ENCODE results near the gene FOSL2. TPM values are rescaled to one million over a fixed set of nuclear protein-coding genes. Genes with fewer than 3 reads are reported as not detected.

FOSL2 gene
- total RNA-seq, 1 donor from 2014 or later = 185 TPM

GRCh38 chr2:28413152-28413898 is 20.7 kb downstream of the FOSL2 start:
- no peak for DNase-seq (ENCODE audit: low spot score in 2 of 2)
- TF ChIP-seq CTCF (IDR thresholded peaks at IDR 0.05) = peak in 2 of 3 experiments; percentile 10 to 33
- no peaks in the 10 kb centered on the region for H3K9me3 ChIP-seq
- H3K36me3 ChIP-seq = peaks cover 78 to 91% of the 10 kb centered on the region in 2 donors
- peak overlapping the region; percentile 6 to 44 for H3K27ac ChIP-seq
- peaks cover 14 to 35% of the 10 kb centered on the region in 2 donors for H3K4me1 ChIP-seq
- no peaks in the 10 kb centered on the region for H3K27me3 ChIP-seq
- H3K4me3 ChIP-seq = peak overlapping the region in 1 of 2 donors; percentile 9
- intact Hi-C loops (cut with DNase I) = no loop called here

GRCh38 chr2:28413899-28414295 is 21.2 kb downstream of the FOSL2 start:
- no peaks in the 10 kb centered on the region for H3K27me3 ChIP-seq
- H3K9me3 ChIP-seq = no peaks in the 10 kb centered on the region
- intact Hi-C loops (cut with DNase I) = no loop called here
- no peak for TF ChIP-seq CTCF (IDR thresholded peaks at IDR 0.05)
- peaks cover 14 to 31% of the 10 kb centered on the region in 2 donors for H3K4me1 ChIP-seq
- peak overlapping the region in 1 of 2 donors; percentile 9 for H3K4me3 ChIP-seq
- peaks cover 76 to 89% of the 10 kb centered on the region in 2 donors for H3K36me3 ChIP-seq
- H3K27ac ChIP-seq = peak overlapping the region; percentile 6 to 44
- DNase-seq (ENCODE audit: low spot score in 2 of 2) = no peak

GRCh38 chr2:28414583-28414982 is 21.9 kb downstream of the FOSL2 start:
- Histone ChIP-seq H3K9me3 (no peaks in the 10 kb centered on the region), H3K4me1 (peaks cover 14 to 29% of the 10 kb centered on the region in 2 donors), H3K36me3 (peaks cover 76 to 89% of the 10 kb centered on the region in 2 donors), H3K27ac (peak overlapping the region; percentile 19 to 47), H3K27me3 (no peaks in the 10 kb centered on the region), H3K4me3 (peak overlapping the region in 1 of 2 donors; percentile 18)
- no peak for TF ChIP-seq CTCF (IDR thresholded peaks at IDR 0.05)
- intact Hi-C loops (cut with DNase I) = no loop called here
- no peak for DNase-seq (ENCODE audit: low spot score in 2 of 2)

GRCh38 chr2:28415010-28415409 is 22.4 kb downstream of the FOSL2 start:
- Histone ChIP-seq H3K4me1 (peaks cover 14 to 29% of the 10 kb centered on the region in 2 donors), H3K27me3 (no peaks in the 10 kb centered on the region), H3K9me3 (no peaks in the 10 kb centered on the region), H3K4me3 (no peak overlapping the region), H3K27ac (peak overlapping the region; percentile 19 to 47), H3K36me3 (peaks cover 76 to 89% of the 10 kb centered on the region in 2 donors)
- intact Hi-C loops (cut with DNase I) = no loop called here
- DNase-seq (ENCODE audit: low spot score in 2 of 2) = no peak
- no peak for TF ChIP-seq CTCF (IDR thresholded peaks at IDR 0.05)

- Histone ChIP-seq H3K36me3 (peaks cover 75 to 89% of the 10 kb centered on the region in 2 donors), H3K27me3 (no peaks in the 10 kb centered on the region), H3K4me1 (peaks cover 14 to 29% of the 10 kb centered on the region in 2 donors), H3K9me3 (no peaks in the 10 kb centered on the region), H3K4me3 (no peak overlapping the region), H3K27ac (no peak overlapping the region)
- intact Hi-C loops (cut with DNase I) = no loop called here
- TF ChIP-seq CTCF (IDR thresholded peaks at IDR 0.05) = no peak
- DNase-seq (ENCODE audit: low spot score in 2 of 2) = no peak
Measured at GRCh38 chr2:28415715-28416114, 23.1 kb downstream of the FOSL2 start.

Data from ascending aorta (tissue), 2 donors.